GM19193 (cell line): Measurements from ENCODE around the gene TADA2B.

Experiments
- POLR2A ChIP-seq: IDR thresholded peaks from 4 replicates; pipeline ENCODE4 v1.6.1; 2011; ENCODE audit not compliant: insufficient read depth, insufficient read length; ENCODE audit errors: extremely low read depth

TADA2B gene

GRCh38 chr4:7014815-7015214 is 28.4 kb upstream of the TADA2B start:
- TF ChIP-seq POLR2A: no peak

- no peak for TF ChIP-seq POLR2A
These were observed 27.7 kb upstream of the TADA2B start for GRCh38 chr4:7015383-7016035.

- TF ChIP-seq POLR2A: no peak
These were observed 27.1 kb upstream of the TADA2B start for GRCh38 chr4:7016086-7016485.

GRCh38 chr4:7016512-7016911 is 26.7 kb upstream of the TADA2B start:
- no peak for TF ChIP-seq POLR2A

- TF ChIP-seq POLR2A: no peak
These were observed 25.6 kb upstream of the TADA2B start for GRCh38 chr4:7017446-7018048.

- no peak for TF ChIP-seq POLR2A
These were observed 24.9 kb upstream of the TADA2B start for GRCh38 chr4:7018281-7018680.

GRCh38 chr4:7019367-7019766 is 23.8 kb upstream of the TADA2B start:
- no peak for TF ChIP-seq POLR2A

GRCh38 chr4:7020290-7020689 is 22.9 kb upstream of the TADA2B start:
- TF ChIP-seq POLR2A: no peak

GRCh38 chr4:7020856-7021255 is 22.3 kb upstream of the TADA2B start:
- TF ChIP-seq POLR2A: no peak

GRCh38 chr4:7021355-7021754 is 21.8 kb upstream of the TADA2B start:
- TF ChIP-seq POLR2A: no peak

GRCh38 chr4:7021930-7022664 is 21.1 kb upstream of the TADA2B start:
- no peak for TF ChIP-seq POLR2A

- no peak for TF ChIP-seq POLR2A
These were observed 19.7 kb upstream of the TADA2B start for GRCh38 chr4:7023486-7023885.

- no peak for TF ChIP-seq POLR2A
These were observed 19.3 kb upstream of the TADA2B start for GRCh38 chr4:7023901-7024300.

GRCh38 chr4:7024336-7024890 is 18.8 kb upstream of the TADA2B start:
- no peak for TF ChIP-seq POLR2A

- TF ChIP-seq POLR2A: no peak
These were observed 18.1 kb upstream of the TADA2B start for GRCh38 chr4:7025040-7025602.

- no peak for TF ChIP-seq POLR2A
These were observed 17.1 kb upstream of the TADA2B start for GRCh38 chr4:7026107-7026506.

- TF ChIP-seq POLR2A: no peak
These were observed 15.9 kb upstream of the TADA2B start for GRCh38 chr4:7027284-7027683.
